ENCODE data around the gene SMIM31.

Gene SMIM31

GRCh38 chr4:164789047-164789446, 35.1 kb downstream of the SMIM31 start:
- no peak for DNase-seq (ENCODE audit: low spot score)

- DNase-seq (ENCODE audit: low spot score) = no peak
Observed at GRCh38 chr4:164790249-164790648, 36.3 kb downstream of the SMIM31 start.

- DNase-seq (ENCODE audit: low spot score) = no peak
Observed at GRCh38 chr4:164799410-164799809, 45.5 kb downstream of the SMIM31 start.

GRCh38 chr4:164800786-164801185, 46.9 kb downstream of the SMIM31 start:
- no peak for DNase-seq (ENCODE audit: low spot score)

- no peak for DNase-seq (ENCODE audit: low spot score)
Observed at GRCh38 chr4:164802301-164802901, 48.5 kb downstream of the SMIM31 start.

GRCh38 chr4:164803702-164804101, 49.8 kb downstream of the SMIM31 start:
- no peak for DNase-seq (ENCODE audit: low spot score)

GRCh38 chr4:164807611-164808010, 53.7 kb downstream of the SMIM31 start:
- no peak for DNase-seq (ENCODE audit: low spot score)

GRCh38 chr4:164813554-164813953, 59.6 kb downstream of the SMIM31 start:
- DNase-seq (ENCODE audit: low spot score) = no peak

GRCh38 chr4:164815711-164816110, 61.8 kb downstream of the SMIM31 start:
- no peak for DNase-seq (ENCODE audit: low spot score)

GRCh38 chr4:164819366-164819765, 65.4 kb downstream of the SMIM31 start:
- DNase-seq (ENCODE audit: low spot score) = no peak

- DNase-seq (ENCODE audit: low spot score) = no peak
Observed at GRCh38 chr4:164821711-164822110, 67.8 kb downstream of the SMIM31 start.

- no peak for DNase-seq (ENCODE audit: low spot score)
Observed at GRCh38 chr4:164824581-164824980, 70.7 kb downstream of the SMIM31 start.

- DNase-seq (ENCODE audit: low spot score) = no peak
Observed at GRCh38 chr4:164828955-164829354, 75.0 kb downstream of the SMIM31 start.

- no peak for DNase-seq (ENCODE audit: low spot score)
Observed at GRCh38 chr4:164846566-164846965, 92.6 kb downstream of the SMIM31 start.

GRCh38 chr4:164847016-164847415, 93.1 kb downstream of the SMIM31 start:
- DNase-seq (ENCODE audit: low spot score) = no peak

GRCh38 chr4:164847967-164848649, 94.2 kb downstream of the SMIM31 start:
- DNase-seq (ENCODE audit: low spot score) = no peak
